Keratinocyte (primary cell): ENCODE results near the gene CACNA1I. TPM values are rescaled to one million over a fixed set of nuclear protein-coding genes. Genes with fewer than 3 reads are reported as not detected.

ENCODE experiments used
- DNase-seq: peaks from one replicate; pipeline ENCODE4 v3.0.0-alpha.2; 2011; ENCODE audit warnings: low read depth, missing footprints, low spot score
- FAIRE-seq: peaks from 2 replicates; lab custom pipeline; 2011; peaks lifted over from hg19 to GRCh38; lab: Jason Lieb, UNC
- H2AFZ ChIP-seq: 2 replicates; pipeline ENCODE4 v1.6.0; 2012; ENCODE audit warnings: low read length, control low read depth, inconsistent platforms; ENCODE audit not compliant: control insufficient read depth
- H3K27ac ChIP-seq: 2 replicates; pipeline ENCODE4 v1.5.1; 2011; ENCODE audit warnings: low read length; ENCODE audit not compliant: control insufficient read depth, insufficient read depth
- H3K27me3 ChIP-seq: 3 replicates; pipeline ENCODE4 v1.6.0; 2011; ENCODE audit warnings: low read length; ENCODE audit not compliant: control insufficient read depth, insufficient read depth; ENCODE audit errors: extremely low read depth
- H3K36me3 ChIP-seq, 2 experiments: 2 replicates in 1 of 2; 3 replicates in 1 of 2; pipeline ENCODE4 v1.5.1; 2011; ENCODE audit warnings: low read length in 2 of 2, mild to moderate bottlenecking in 1 of 2; ENCODE audit not compliant: control insufficient read depth in 2 of 2, insufficient read depth in 2 of 2; ENCODE audit errors: extremely low read depth in 1 of 2
- H3K4me1 ChIP-seq: 3 replicates; pipeline ENCODE4 v1.5.1; 2011; ENCODE audit warnings: low read length; ENCODE audit not compliant: control insufficient read depth, insufficient read depth; ENCODE audit errors: extremely low read depth
- H3K4me2 ChIP-seq: 3 replicates; pipeline ENCODE4 v1.6.0; 2011; ENCODE audit warnings: low read depth, low read length; ENCODE audit not compliant: control insufficient read depth, insufficient read depth; ENCODE audit errors: extremely low read depth
- H3K4me3 ChIP-seq, 3 experiments: fragments of 200-600 bp in 1 of 3; sonication (generic) in 1 of 3; 2 replicates in 2 of 3; 3 replicates in 1 of 3; pipeline ENCODE4 v1.5.1; 2011 to 2016; ENCODE audit warnings: low read length in 3 of 3, mild to moderate bottlenecking in 3 of 3, control low read depth in 2 of 3, inconsistent platforms in 1 of 3, low read depth in 1 of 3, mixed read lengths in 1 of 3, mixed run types in 1 of 3, moderate library complexity in 1 of 3; ENCODE audit not compliant: control insufficient read depth in 2 of 3, insufficient read depth in 2 of 3; ENCODE audit errors: extremely low read depth in 1 of 3
- H3K79me2 ChIP-seq: 2 replicates; pipeline ENCODE4 v1.6.0; 2012; ENCODE audit warnings: low read length; ENCODE audit not compliant: control insufficient read depth, insufficient read depth
- H3K9ac ChIP-seq: 3 replicates; pipeline ENCODE4 v1.6.0; 2011; ENCODE audit warnings: low read length; ENCODE audit not compliant: control insufficient read depth, insufficient read depth; ENCODE audit errors: extremely low read depth
- H3K9me1 ChIP-seq: 3 replicates; pipeline ENCODE4 v1.6.0; 2011; ENCODE audit warnings: low read length; ENCODE audit not compliant: control insufficient read depth, insufficient read depth; ENCODE audit errors: extremely low read depth
- H3K9me3 ChIP-seq: 2 replicates; pipeline ENCODE4 v1.5.1; 2012; ENCODE audit warnings: low read depth, low read length; ENCODE audit not compliant: control insufficient read depth
- H4K20me1 ChIP-seq: 3 replicates; pipeline ENCODE4 v1.6.0; 2011; ENCODE audit warnings: low read length; ENCODE audit not compliant: control insufficient read depth, insufficient read depth; ENCODE audit errors: extremely low read depth
- CTCF ChIP-seq, 3 experiments: IDR thresholded peaks in 1 of 3; conservative IDR thresholded peaks in 1 of 3; optimal IDR thresholded peaks in 1 of 3; 2 replicates in 2 of 3; 3 replicates in 1 of 3; pipeline versions ENCODE3 to v1.5.1; 2011; ENCODE audit warnings: low read length in 3 of 3, mild to moderate bottlenecking in 3 of 3, moderate library complexity in 2 of 3, control low read depth in 1 of 3, inconsistent platforms in 1 of 3; ENCODE audit not compliant: insufficient read depth in 2 of 3; ENCODE audit errors: extremely low read depth in 1 of 3
- EZH2 ChIP-seq: IDR thresholded peaks from one replicate; pipeline ENCODE4 v1.6.1; 2012; ENCODE audit warnings: inconsistent platforms, mild to moderate bottlenecking, low read length, moderate library complexity
- dilution Hi-C: fragments of 300-500 bp; cut with MboI; formaldehyde crosslinking; loops from one replicate; pipeline ENCODE4 v1.7.0; 2020; ENCODE audit warnings: low sequenced_read_pairs; ENCODE audit not compliant: extremely low pct_ligation_motif_present
- polyA plus RNA-seq, 5 experiments: library from polyadenylated mRNA; depleted of rRNA in 3 of 5; stranded (reverse) in 3 of 5; stranded (forward) in 1 of 5; unstranded in 1 of 5; fragments of >200 nt; gene quantifications; 1 replicate in 1 of 5; 2 replicates in 3 of 5; 3 replicates in 1 of 5; pipeline versions ENCODE4 v1.2.1 to v1.2.3, GENCODE V29; 2011 to 2012; ENCODE audit warnings: missing spikeins in 2 of 5, low read depth in 1 of 5, low replicate concordance in 1 of 5

CACNA1I gene
- polyA plus RNA-seq, 1 donor (not counting 4 experiments of a cell fraction or from before 2014, with no cell fraction given): not detected

DNA sequence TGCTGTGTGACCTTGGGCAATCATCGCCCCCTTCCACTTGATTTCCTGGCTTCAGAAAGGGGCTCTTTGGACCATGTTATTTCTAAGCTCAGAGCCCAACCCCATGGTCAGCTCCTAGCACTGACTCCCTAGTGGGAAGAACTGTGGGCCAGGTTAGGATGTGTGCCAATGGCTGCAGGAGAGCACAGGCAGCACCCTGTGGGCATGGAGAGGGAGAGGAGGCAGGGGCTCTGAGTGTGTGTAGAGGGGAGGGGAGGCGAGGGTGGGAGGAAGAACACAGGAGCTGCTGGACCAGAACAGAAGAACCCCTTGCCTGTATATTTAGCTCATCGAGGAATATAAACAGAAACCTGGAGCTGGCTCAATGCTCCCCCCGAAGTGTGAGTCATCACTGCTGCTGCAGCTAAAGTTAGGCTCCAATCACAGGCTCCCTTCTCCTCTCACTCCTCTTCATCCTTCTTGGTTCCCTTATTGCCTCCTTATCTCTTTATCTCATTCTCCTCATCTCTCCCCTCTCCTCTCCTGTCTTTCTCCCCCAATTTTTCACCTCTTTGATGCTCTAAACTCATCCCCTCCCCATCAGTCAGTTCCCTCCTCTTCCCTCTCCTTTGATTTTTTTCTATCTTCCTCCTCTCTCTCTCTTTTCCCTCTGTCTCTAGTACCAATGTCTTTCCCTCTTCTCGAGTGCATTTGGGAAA is 23.5 kb upstream of the CACNA1I start:
- H2AFZ ChIP-seq: no peak overlapping the region
- H4K20me1 ChIP-seq: peaks cover 8% of the 10 kb centered on the region
- H3K36me3 ChIP-seq: no peaks in the 10 kb centered on the region
- FAIRE-seq (no peak), DNase-seq (no peak)
- no peak overlapping the region for H3K9ac ChIP-seq
- H3K9me1 ChIP-seq: no peaks in the 10 kb centered on the region
- H3K4me3 ChIP-seq: no peak overlapping the region
- no peaks in the 10 kb centered on the region for H3K4me1 ChIP-seq
- dilution Hi-C loops: no loop called here
- H3K79me2 ChIP-seq: no peaks in the 10 kb centered on the region
- H3K27me3 ChIP-seq: peaks cover 6% of the 10 kb centered on the region
- TF ChIP-seq CTCF (optimal IDR thresholded peaks at IDR 0.05 in 1 of 3, IDR thresholded peaks at IDR 0.05 in 1 of 3, conservative IDR thresholded peaks at IDR 0.05 in 1 of 3; ENCODE audit: extremely low read depth in 1 of 3, insufficient read depth in 2 of 3, low read length in 3 of 3): no peak
- no peak for TF ChIP-seq EZH2
- no peak overlapping the region for H3K27ac ChIP-seq
- no peaks in the 10 kb centered on the region for H3K9me3 ChIP-seq
- no peak overlapping the region for H3K4me2 ChIP-seq

GRCh38 chr22:39547587-39547947 is 23.0 kb upstream of the CACNA1I start:
- peaks cover 8% of the 10 kb centered on the region for H4K20me1 ChIP-seq
- DNase-seq: no peak
- H3K9ac ChIP-seq: no peak overlapping the region
- no peak overlapping the region for H3K27ac ChIP-seq
- peaks cover 10% of the 10 kb centered on the region for H3K27me3 ChIP-seq
- TF ChIP-seq CTCF (optimal IDR thresholded peaks at IDR 0.05 in 1 of 3, IDR thresholded peaks at IDR 0.05 in 1 of 3, conservative IDR thresholded peaks at IDR 0.05 in 1 of 3; ENCODE audit: extremely low read depth in 1 of 3, insufficient read depth in 2 of 3, low read length in 3 of 3) (no peak), EZH2 (no peak)
- H3K9me1 ChIP-seq: no peaks in the 10 kb centered on the region
- no peaks in the 10 kb centered on the region for H3K36me3 ChIP-seq
- H3K79me2 ChIP-seq: no peaks in the 10 kb centered on the region
- FAIRE-seq: no peak
- dilution Hi-C loops: no loop called here
- no peaks in the 10 kb centered on the region for H3K4me1 ChIP-seq
- no peak overlapping the region for H3K4me3 ChIP-seq
- H3K4me2 ChIP-seq: no peak overlapping the region
- H3K9me3 ChIP-seq: no peaks in the 10 kb centered on the region
- H2AFZ ChIP-seq: no peak overlapping the region
